KMS-11 (cell line): ENCODE measurements around the gene GLRB.
A peak's percentile ranks its signal among the peaks of the same experiment; 100 is the strongest.

Experiments used
- H2AFZ ChIP-seq: fragments of 200-600 bp; sonication (generic); 2 replicates; pipeline ENCODE4 v1.6.1; 2016; ENCODE audit warnings: antibody characterized with exemption, mixed run types, low read depth
- H3K27ac ChIP-seq: fragments of 200-600 bp; sonication (generic); 2 replicates; pipeline ENCODE4 v1.6.1; 2016; ENCODE audit warnings: mild to moderate bottlenecking, mixed run types
- H3K27me3 ChIP-seq: fragments of 200-600 bp; sonication (generic); 2 replicates; pipeline ENCODE4 v1.6.1; 2017; ENCODE audit warnings: mild to moderate bottlenecking, low read depth, mixed run types, moderate library complexity; ENCODE audit not compliant: insufficient read depth
- H3K36me3 ChIP-seq: fragments of 200-600 bp; sonication (generic); 2 replicates; pipeline ENCODE4 v1.6.1; 2017; ENCODE audit warnings: mild to moderate bottlenecking, mixed run types; ENCODE audit not compliant: insufficient read depth
- H3K4me1 ChIP-seq: fragments of 200-600 bp; sonication (generic); 2 replicates; pipeline ENCODE4 v1.6.1; 2016; ENCODE audit warnings: mild to moderate bottlenecking, low read depth, mixed run types; ENCODE audit not compliant: poor library complexity, severe bottlenecking
- H3K4me2 ChIP-seq: fragments of 200-600 bp; sonication (generic); 2 replicates; pipeline ENCODE4 v1.7.0; 2016; ENCODE audit warnings: mild to moderate bottlenecking, mixed run types
- H3K4me3 ChIP-seq: fragments of 200-600 bp; sonication (generic); IDR thresholded peaks from 2 replicates; pipeline ENCODE4 v1.6.1; 2017; ENCODE audit warnings: low read depth, low read length, mixed read lengths; ENCODE audit not compliant: insufficient read depth
- H3K79me2 ChIP-seq: fragments of 200-600 bp; sonication (generic); 2 replicates; pipeline ENCODE4 v1.6.1; 2016; ENCODE audit warnings: low read depth, mixed run types; ENCODE audit not compliant: insufficient read depth
- H3K9ac ChIP-seq: fragments of 200-600 bp; sonication (generic); 2 replicates; pipeline ENCODE4 v1.6.1; 2016; ENCODE audit warnings: mild to moderate bottlenecking, mixed run types
- H4K20me1 ChIP-seq: fragments of 200-600 bp; sonication (generic); 2 replicates; pipeline ENCODE4 v1.6.1; 2016; ENCODE audit warnings: mild to moderate bottlenecking, mixed run types; ENCODE audit not compliant: insufficient read depth
- CTCF ChIP-seq: fragments of 200-600 bp; sonication (generic); conservative IDR thresholded peaks from 2 replicates; pipeline ENCODE4 v1.6.1; 2017; ENCODE audit warnings: low read depth, mild to moderate bottlenecking, antibody characterized with exemption, low read length, moderate library complexity, mixed read lengths

The GLRB gene

GRCh38 chr4:157104541-157104940 lies 28.6 kb downstream of the GLRB start:
- H3K27ac ChIP-seq: no peak overlapping the region
- no peaks in the 10 kb centered on the region for H3K36me3 ChIP-seq
- H3K4me3 ChIP-seq: no peak overlapping the region
- TF ChIP-seq CTCF: no peak
- H3K4me2 ChIP-seq: no peak overlapping the region
- H4K20me1 ChIP-seq: no peaks in the 10 kb centered on the region
- peaks cover 8% of the 10 kb centered on the region for H3K4me1 ChIP-seq
- no peaks in the 10 kb centered on the region for H3K27me3 ChIP-seq
- H3K9ac ChIP-seq: no peak overlapping the region
- H2AFZ ChIP-seq: no peak overlapping the region
- H3K79me2 ChIP-seq: no peaks in the 10 kb centered on the region

GRCh38 chr4:157114671-157115070 lies 38.7 kb downstream of the GLRB start:
- Histone ChIP-seq H3K79me2 (no peaks in the 10 kb centered on the region), H3K27ac (no peak overlapping the region), H4K20me1 (no peaks in the 10 kb centered on the region), H3K4me2 (no peak overlapping the region), H3K36me3 (no peaks in the 10 kb centered on the region), H3K27me3 (no peaks in the 10 kb centered on the region), H3K4me3 (no peak overlapping the region), H3K9ac (no peak overlapping the region), H3K4me1 (peaks cover 26% of the 10 kb centered on the region), H2AFZ (no peak overlapping the region)
- no peak for TF ChIP-seq CTCF

DNA sequence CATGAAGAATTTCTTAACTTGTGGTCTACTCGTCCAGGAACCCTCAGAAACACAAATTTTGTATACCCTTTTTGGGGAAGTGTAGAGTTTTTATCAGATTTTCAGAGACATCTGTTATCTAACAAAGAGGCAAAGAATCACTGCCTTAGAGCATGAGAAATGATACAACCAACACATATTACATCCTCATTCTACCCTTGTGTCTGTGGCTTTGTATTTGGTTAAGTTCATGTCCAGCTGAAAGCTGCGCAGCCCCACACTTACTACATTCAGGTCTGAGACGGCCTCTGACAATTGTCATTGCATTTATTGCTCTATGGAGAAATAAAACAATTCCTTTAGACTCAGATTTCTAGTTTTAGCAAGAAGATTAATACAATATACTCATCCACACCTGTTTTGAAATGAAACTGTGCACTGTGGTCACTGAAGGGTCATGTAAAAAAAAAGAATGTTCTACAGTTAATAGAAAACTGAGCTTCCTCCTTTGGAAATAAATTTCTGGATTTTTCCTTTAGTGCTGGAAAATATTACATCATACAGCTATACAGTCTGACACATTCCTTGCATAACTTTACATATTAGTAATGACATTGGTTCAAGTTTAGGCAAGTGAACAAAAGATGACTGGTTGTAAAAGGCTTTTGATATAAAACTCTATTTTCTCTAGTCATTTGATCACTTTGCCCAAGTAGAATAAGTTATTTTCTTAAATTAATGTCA lies 39.8 kb downstream of the GLRB start:
- Histone ChIP-seq H3K9ac (no peak overlapping the region), H3K79me2 (no peaks in the 10 kb centered on the region), H2AFZ (no peak overlapping the region), H3K4me3 (no peak overlapping the region), H3K36me3 (no peaks in the 10 kb centered on the region), H3K27ac (no peak overlapping the region), H3K4me2 (peak overlapping the region; percentile 10; the same call in 1 of the 2 replicates), H3K4me1 (peaks cover 31% of the 10 kb centered on the region), H4K20me1 (no peaks in the 10 kb centered on the region), H3K27me3 (no peaks in the 10 kb centered on the region)
- TF ChIP-seq CTCF: no peak

DNA sequence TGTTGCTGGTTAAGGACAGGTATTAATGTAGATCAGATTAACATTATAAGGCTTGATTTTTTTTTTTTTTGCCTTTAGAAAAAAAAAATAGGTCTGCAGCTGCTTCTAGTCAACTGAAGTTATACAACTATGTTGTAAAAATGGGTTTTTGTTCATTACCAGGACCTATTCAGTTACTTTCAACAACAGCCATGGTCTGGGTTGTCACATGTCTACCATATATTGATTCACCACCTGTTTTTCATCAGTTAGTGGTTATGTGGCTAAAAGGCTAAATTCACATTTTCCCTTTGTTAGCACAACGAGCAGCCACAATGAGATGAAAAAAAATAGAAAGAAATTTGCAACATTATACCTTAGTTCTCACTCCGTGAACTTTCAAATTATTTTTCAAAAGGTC lies 45.5 kb downstream of the GLRB start:
- peak overlapping the region; percentile 10; the same call in 1 of the 2 replicates for H3K9ac ChIP-seq
- H3K4me1 ChIP-seq: peaks cover 39% of the 10 kb centered on the region
- peak overlapping the region; percentile 60 for H3K4me2 ChIP-seq
- H4K20me1 ChIP-seq: no peaks in the 10 kb centered on the region
- no peak for TF ChIP-seq CTCF
- H3K79me2 ChIP-seq: no peaks in the 10 kb centered on the region
- H3K27me3 ChIP-seq: no peaks in the 10 kb centered on the region
- no peaks in the 10 kb centered on the region for H3K36me3 ChIP-seq
- peak overlapping the region; percentile 23; the same call in 1 of the 2 replicates for H2AFZ ChIP-seq
- H3K4me3 ChIP-seq: no peak overlapping the region
- H3K27ac ChIP-seq: peak overlapping the region; percentile 56
